DOHH2 (cell line): ENCODE measurements around the gene PARS2.

ENCODE experiments used
- CTCF ChIP-seq: fragments of 200-600 bp; sonication (generic); IDR thresholded peaks from one replicate; pipeline ENCODE4 v1.5.1; 2014; ENCODE audit warnings: antibody characterized with exemption, mild to moderate bottlenecking, low read depth, low read length; ENCODE audit not compliant: poor library complexity, severe bottlenecking
- EZH2phosphoT487 ChIP-seq: fragments of 200-600 bp; sonication (generic); IDR thresholded peaks from 2 replicates; pipeline ENCODE4 v1.6.1; 2017; ENCODE audit warnings: borderline replicate concordance, mild to moderate bottlenecking, antibody characterized with exemption, low read length, moderate library complexity, mixed read lengths

GRCh38 chr1:54787604-54788003, 23.3 kb upstream of the PARS2 start:
- TF ChIP-seq CTCF (no peak), EZH2phosphoT487 (no peak)
